Measurements from ENCODE around the gene CYP4V2.
"Not testable (repeated sequence)": the region's sequence is repeated elsewhere in the genome, so short reads cannot be mapped to it uniquely, and the experiment has no call there.

The CYP4V2 gene

DNA sequence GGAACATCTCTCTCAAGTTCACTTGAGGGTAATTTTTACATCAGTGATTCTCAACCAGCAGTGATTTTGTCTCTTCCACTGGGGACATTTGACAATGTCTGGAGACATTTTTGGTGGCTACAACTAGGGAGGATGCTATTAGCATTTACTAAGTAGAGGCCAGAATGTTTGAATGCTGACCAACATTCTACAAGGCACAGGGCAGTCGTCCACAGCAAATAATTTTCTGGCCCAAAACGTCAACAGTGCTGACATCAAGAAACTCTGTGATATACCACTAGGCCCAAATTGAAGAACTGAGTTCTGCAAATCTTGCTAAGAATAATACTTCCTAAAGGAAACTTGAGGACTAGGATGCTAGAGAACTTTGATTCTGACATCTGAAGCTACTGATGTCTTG lies 43.0 kb downstream of the CYP4V2 start:
- no peak for DNase-seq (ENCODE audit: low read depth)

DNA sequence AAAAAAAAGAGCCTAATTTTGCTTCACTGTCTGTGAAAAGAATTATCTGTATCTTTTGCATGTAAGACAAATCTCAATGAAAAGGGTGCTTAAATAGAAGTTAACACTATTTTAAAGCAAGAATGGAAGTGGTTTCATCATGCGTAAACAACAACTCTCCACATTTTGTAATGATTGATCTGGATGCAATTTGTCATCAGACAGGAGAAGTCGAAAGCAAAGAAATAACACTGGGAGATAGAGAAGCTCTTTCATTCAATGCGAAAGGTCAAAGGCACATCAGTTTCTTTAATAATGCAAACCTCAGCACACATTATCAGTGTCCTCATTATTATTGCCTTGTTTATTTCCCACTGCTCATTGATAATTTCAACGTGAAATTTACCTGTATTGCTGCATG lies 44.8 kb downstream of the CYP4V2 start:
- DNase-seq (ENCODE audit: low read depth): no peak

DNA sequence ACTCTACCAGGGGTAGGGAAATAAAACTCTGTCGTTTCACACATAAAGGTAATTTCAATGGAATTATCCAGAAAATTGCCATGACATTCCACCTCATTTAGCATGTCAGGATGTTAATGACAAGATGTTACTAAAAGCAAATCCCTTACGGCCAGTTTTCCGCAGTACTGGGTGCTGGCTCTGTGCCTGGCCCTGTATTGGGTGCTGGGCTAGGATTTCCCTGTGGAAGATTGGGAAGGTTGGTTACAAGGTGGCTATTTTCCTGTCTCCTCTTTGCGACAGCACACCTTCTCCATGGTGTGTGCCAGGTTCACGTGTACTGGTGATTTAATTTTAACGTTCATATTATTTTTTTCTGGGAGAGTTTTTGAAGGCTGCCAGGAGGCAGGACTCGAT lies 49.1 kb downstream of the CYP4V2 start:
- DNase-seq (ENCODE audit: low read depth): no peak

- DNase-seq (ENCODE audit: low read depth): no peak
Observed at GRCh38 chr4:186240848-186241491, 49.6 kb downstream of the CYP4V2 start.

GRCh38 chr4:186241616-186242015 lies 50.2 kb downstream of the CYP4V2 start:
- DNase-seq (ENCODE audit: low read depth): no peak

GRCh38 chr4:186242031-186242430 lies 50.7 kb downstream of the CYP4V2 start:
- DNase-seq (ENCODE audit: low read depth): not testable (repeated sequence)

DNA sequence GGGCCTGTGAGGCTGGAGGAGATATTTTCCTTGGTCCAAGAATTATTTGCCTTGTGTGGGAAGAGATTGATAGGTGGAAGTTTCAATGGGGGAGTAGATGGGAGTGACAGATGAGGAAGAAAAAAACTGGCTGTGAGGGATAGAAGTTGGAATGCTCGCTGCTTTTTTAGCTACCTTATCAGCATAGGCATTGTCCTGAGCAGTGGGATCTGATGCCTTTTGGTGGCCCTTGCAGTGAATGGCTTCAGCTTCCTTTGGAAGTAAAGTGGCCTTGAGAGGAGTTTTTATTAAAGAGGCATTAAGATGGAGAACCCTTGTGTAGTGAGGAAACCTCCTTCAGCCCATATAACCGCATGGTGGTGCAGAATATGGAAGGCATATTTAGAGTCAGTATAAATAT lies 52.0 kb downstream of the CYP4V2 start:
- DNase-seq (ENCODE audit: low read depth): no peak

- DNase-seq (ENCODE audit: low read depth): no peak
Observed at GRCh38 chr4:186244835-186245234, 53.5 kb downstream of the CYP4V2 start.

- DNase-seq (ENCODE audit: low read depth): not testable (repeated sequence)
Observed at GRCh38 chr4:186247062-186247752, 55.8 kb downstream of the CYP4V2 start.

DNA sequence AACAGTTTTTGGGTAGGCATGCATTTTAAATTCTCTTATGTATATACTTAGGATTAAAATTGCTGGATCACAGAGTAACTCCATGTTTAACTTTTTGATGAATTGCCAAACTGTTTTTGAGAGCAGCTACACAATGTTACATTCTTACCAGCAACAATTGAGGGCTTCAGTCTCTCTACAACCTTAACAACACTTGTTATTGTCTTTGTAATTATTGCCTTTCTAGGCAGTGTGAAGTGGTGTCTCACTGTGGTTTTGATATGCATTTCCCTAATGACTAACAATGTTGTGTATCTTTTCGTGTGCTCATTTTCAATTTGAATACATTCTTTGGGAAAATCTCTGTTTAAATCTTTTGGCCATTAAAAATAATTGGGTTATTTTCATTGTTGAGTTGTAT lies 57.3 kb downstream of the CYP4V2 start:
- no peak for DNase-seq (ENCODE audit: low read depth)

- no peak for DNase-seq (ENCODE audit: low read depth)
Observed at GRCh38 chr4:186249785-186250754, 58.7 kb downstream of the CYP4V2 start.

DNA sequence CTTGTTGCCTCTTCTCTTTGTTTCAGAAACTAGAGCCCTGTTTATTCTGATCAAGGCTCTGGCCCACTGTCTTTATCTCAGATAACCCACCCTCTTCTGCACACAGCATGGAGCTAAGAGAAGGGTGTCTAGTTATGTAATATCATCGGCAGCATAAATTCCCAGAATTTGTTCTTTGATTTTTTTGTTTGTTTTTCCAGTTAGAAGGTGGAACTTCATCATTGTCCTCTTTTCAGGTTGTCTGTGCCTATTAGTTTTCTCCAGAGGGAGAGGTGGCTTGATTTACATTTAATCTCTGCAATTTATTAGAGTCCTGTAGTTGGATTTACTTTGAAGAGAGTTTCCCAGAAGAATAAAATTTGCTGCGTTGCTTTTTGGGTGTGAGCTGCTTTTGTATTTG lies 59.4 kb downstream of the CYP4V2 start:
- no peak for DNase-seq (ENCODE audit: low read depth)

- DNase-seq (ENCODE audit: low read depth): no peak
Observed at GRCh38 chr4:186255122-186255521, 63.8 kb downstream of the CYP4V2 start.

DNA sequence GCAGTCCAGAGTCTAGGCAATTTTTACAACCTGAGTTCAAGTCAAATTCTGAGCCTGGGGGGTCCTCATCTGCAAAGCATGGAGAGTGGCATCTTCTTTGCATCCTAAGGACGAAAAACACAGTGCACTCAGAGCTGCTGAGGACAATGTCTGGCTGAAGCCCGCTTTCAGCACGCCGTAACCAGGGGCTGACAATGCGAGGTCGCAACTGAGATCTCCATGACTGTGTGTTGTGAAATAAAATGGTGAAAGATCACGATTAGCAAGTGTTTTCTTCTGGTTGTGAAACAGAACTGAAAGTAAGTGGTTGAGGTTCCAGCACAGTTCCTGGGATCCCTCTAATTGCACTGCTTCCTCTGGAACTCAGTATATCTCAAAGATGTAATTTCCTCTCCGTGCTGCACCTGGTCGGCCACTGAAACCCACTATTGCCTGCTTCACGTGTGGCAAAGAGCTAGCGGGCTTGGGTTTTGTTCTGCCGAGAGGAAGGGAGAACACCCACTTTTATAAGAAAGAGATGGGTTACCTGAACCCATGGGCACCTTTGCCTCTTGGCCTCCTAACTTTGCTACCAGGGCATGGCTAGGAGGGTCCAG lies 66.9 kb downstream of the CYP4V2 start:
- DNase-seq (ENCODE audit: low read depth): no peak

GRCh38 chr4:186260117-186260503 lies 68.7 kb downstream of the CYP4V2 start:
- no peak for DNase-seq (ENCODE audit: low read depth)

Measured in activated T-helper 1 cell treated with Interleukin-2 at 50 U/mL for 16 hours (primary cell).